ENCODE data around the gene DCANP1. TPM values are rescaled to one million over a fixed set of nuclear protein-coding genes. Genes with fewer than 3 reads are reported as not detected.

DCANP1 gene
- total RNA-seq, 1 experiment from 2014 or later, result not detected

DNA sequence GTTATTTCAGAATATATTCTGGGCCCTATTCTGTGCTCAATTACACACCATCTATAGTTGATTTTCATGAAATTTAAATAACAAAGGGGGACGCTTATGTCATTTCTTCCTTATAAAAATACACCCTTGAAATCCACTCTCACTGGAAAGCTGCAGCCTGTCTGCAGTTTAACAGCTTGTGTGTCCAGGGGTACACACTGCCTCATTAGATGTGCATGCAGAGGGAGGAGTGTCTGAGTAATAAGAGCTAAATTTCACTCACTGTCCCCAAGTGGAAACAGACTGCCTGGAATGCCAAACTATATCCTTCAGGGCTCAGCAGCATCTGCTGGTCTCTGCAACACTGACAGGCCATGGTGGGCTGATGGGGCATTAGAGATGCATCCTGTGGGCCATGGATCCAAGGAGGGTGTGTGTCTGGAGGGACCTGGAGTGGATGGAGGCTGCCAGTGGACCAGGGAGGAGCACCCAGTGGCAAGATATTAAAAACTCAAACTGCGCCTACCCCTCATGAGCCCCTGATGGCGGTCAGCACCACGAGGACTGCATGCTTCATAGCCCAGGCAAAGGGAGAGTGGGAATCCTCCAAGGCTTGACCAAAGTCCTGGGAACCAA, 20.8 kb upstream of the DCANP1 start:
- POLR2A ChIA-PET, result no interaction called here
- BruUV-seq (replicated peaks), result no TSS peak
- DNase-seq, result peak in 1 of 2 experiments; percentile 5
- Histone ChIP-seq H3K36me3 (ENCODE audit: control insufficient read depth, insufficient read depth, low read length) (no peaks in the 10 kb centered on the region), H3K9me3 (no peaks in the 10 kb centered on the region), H3K4me1 (no peaks in the 10 kb centered on the region; the same call in 1 of the 2 replicates), H3K27me3 (replicated peaks; ENCODE audit: control insufficient read depth, insufficient read depth, low read length) (peaks cover 1% of the 10 kb centered on the region), H3K4me3 (ENCODE audit: low read depth, low read length) (no peak overlapping the region)
- Mint-ChIP-seq H3K27me3 (ENCODE audit: insufficient read depth, unreplicated experiment) (peaks cover 18% of the 10 kb centered on the region), H3K9me3 (ENCODE audit: unreplicated experiment) (no peaks in the 10 kb centered on the region), H3K4me3 (ENCODE audit: unreplicated experiment) (no peak overlapping the region), H3K4me1 (ENCODE audit: low read depth, unreplicated experiment) (peaks cover 6% of the 10 kb centered on the region), H3K27ac (ENCODE audit: unreplicated experiment) (no peak overlapping the region), H3K36me3 (ENCODE audit: insufficient read depth, unreplicated experiment) (no peaks in the 10 kb centered on the region)
- TF ChIP-seq, protein P1, sequence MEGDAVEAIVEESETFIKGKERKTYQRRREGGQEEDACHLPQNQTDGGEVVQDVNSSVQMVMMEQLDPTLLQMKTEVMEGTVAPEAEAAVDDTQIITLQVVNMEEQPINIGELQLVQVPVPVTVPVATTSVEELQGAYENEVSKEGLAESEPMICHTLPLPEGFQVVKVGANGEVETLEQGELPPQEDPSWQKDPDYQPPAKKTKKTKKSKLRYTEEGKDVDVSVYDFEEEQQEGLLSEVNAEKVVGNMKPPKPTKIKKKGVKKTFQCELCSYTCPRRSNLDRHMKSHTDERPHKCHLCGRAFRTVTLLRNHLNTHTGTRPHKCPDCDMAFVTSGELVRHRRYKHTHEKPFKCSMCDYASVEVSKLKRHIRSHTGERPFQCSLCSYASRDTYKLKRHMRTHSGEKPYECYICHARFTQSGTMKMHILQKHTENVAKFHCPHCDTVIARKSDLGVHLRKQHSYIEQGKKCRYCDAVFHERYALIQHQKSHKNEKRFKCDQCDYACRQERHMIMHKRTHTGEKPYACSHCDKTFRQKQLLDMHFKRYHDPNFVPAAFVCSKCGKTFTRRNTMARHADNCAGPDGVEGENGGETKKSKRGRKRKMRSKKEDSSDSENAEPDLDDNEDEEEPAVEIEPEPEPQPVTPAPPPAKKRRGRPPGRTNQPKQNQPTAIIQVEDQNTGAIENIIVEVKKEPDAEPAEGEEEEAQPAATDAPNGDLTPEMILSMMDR (IDR thresholded peaks at IDR 0.05; ENCODE audit: insufficient read depth in 1 of 2, low read depth in 1 of 2, low read length in 1 of 2, severe bottlenecking in 1 of 2, unreplicated experiment in 1 of 2), result no peak
- intact Hi-C loops (cut with micrococcal nuclease; ENCODE audit: unreplicated experiment), result loop anchor here (2.0 kb wide), 1 partner anchor 261 kb away; no protein-coding TSS in a partner anchor
- CTCF ChIA-PET, result interaction anchor here (10.6 kb wide), 1 partner anchor 83 kb away, joined by 311 read pairs; no protein-coding TSS in a partner anchor

DNA sequence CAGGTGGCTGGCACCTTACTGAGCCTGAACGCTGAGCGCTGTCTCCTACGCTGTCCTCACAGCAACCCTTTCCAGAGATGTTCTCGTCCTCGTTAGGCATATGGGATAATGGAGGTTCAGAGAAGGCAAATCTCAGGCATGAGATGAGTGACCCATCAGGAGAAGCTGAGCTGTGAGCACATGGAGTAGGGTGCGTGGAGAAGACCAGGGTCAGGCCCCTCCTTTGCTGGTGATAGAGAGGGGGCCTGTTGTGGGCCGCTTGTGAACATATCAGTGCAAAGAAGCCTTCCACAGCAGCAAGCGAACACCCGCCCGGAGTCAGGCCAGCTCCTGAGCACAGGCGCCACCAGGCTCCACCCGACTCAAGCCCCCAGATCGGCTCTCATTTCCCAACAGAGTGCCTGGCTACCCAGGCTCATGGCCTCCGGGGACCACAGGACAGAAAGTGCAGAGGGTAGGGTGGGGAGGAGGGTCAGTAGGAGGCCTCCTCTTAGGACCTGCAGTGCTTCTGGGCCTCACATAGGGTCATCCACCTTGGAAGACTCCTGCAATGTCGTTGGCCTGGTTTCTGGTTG, 20.0 kb upstream of the DCANP1 start:
- TF ChIP-seq, protein P1 (IDR thresholded peaks at IDR 0.05; ENCODE audit: insufficient read depth in 1 of 2, low read depth in 1 of 2, low read length in 1 of 2, severe bottlenecking in 1 of 2, unreplicated experiment in 1 of 2), result no peak
- peaks cover 1% of the 10 kb centered on the region for H3K27me3 ChIP-seq (replicated peaks; ENCODE audit: control insufficient read depth, insufficient read depth, low read length)
- intact Hi-C loops (cut with micrococcal nuclease; ENCODE audit: unreplicated experiment), result loop anchor here (2.0 kb wide), 1 partner anchor 262 kb away; no protein-coding TSS in a partner anchor

DNA sequence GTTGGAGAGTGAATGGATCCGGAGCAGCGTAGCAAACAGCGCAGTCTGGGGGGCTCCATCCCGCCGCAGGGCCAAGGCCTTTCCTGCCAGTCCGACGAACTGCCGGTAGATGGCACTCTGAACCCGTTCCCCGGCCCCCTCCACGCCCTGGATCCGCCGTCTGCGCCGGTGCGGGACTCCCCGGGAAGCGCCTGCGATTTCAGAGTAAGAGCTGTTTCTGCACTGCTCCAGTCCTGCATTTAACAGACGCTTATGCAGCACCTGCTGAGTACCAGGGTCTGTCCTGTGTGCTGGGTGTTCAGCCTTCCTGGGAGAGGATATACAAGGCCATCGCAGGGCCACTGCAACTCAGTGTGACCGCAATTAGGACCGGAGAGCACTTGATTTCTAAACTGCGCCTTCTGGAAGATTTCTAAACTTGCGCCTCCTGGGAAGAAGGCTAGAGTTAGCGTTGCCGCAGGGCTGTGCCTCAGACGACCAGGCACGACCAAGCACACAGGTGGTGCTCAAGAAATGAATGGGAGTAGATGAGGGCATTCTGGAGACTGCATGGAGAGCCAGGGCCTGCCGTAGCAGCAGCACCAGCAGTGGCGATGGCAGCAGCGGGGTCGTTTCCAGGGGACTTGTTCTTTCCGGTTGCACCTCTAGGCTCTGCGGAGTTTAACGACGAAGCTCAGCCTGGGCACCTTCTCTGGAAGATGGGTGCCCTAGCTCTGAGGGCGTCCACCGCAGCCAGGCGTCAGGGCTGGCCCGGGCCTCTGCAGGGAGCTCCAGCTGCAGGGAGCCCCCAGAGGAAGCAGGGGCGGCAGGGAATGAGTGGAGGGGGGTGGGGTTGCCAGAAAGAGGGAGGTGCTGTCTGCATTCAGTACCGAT, 19.3 kb upstream of the DCANP1 start:
- no peaks in the 10 kb centered on the region for H3K36me3 Mint-ChIP-seq (ENCODE audit: insufficient read depth, unreplicated experiment)
- H3K4me1 Mint-ChIP-seq (ENCODE audit: low read depth, unreplicated experiment), result peaks cover 6% of the 10 kb centered on the region
- no peaks in the 10 kb centered on the region; the same call in 1 of the 2 replicates for H3K4me1 ChIP-seq
- peaks cover 18% of the 10 kb centered on the region for H3K27me3 Mint-ChIP-seq (ENCODE audit: insufficient read depth, unreplicated experiment)
- BruUV-seq (replicated peaks), result no TSS peak
- intact Hi-C loops (cut with micrococcal nuclease; ENCODE audit: unreplicated experiment), result loop anchor here (1.0 to 2.0 kb wide), 4 partner anchors 85 to 364 kb away; no protein-coding TSS in a partner anchor
- H3K4me3 Mint-ChIP-seq (ENCODE audit: unreplicated experiment), result no peak overlapping the region
- H3K4me3 ChIP-seq (ENCODE audit: low read depth, low read length), result no peak overlapping the region
- TF ChIP-seq, protein P1 (IDR thresholded peaks at IDR 0.05; ENCODE audit: insufficient read depth in 1 of 2, low read depth in 1 of 2, low read length in 1 of 2, severe bottlenecking in 1 of 2, unreplicated experiment in 1 of 2), result peak; percentile 91 to 97
- H3K27ac Mint-ChIP-seq (ENCODE audit: unreplicated experiment), result no peak overlapping the region
- peak; percentile 77 to 84 for DNase-seq
- ChIA-PET POLR2A (no interaction called here), CTCF (interaction anchor here (0.5 to 10.6 kb wide), 21 partner anchors 9 to 728 kb away, joined by 3 to 311 read pairs (median 4); partner anchors contain the start of gene CAMLG)
- H3K36me3 ChIP-seq (ENCODE audit: control insufficient read depth, insufficient read depth, low read length), result no peaks in the 10 kb centered on the region
- peaks cover 1% of the 10 kb centered on the region for H3K27me3 ChIP-seq (replicated peaks; ENCODE audit: control insufficient read depth, insufficient read depth, low read length)
- no peaks in the 10 kb centered on the region for H3K9me3 ChIP-seq
- H3K9me3 Mint-ChIP-seq (ENCODE audit: unreplicated experiment), result no peaks in the 10 kb centered on the region

More for the DNA sequence above, 20.0 kb upstream of the DCANP1 start:
- H3K36me3 Mint-ChIP-seq (ENCODE audit: insufficient read depth, unreplicated experiment), result no peaks in the 10 kb centered on the region
- Histone ChIP-seq H3K4me3 (ENCODE audit: low read depth, low read length) (no peak overlapping the region), H3K36me3 (ENCODE audit: control insufficient read depth, insufficient read depth, low read length) (no peaks in the 10 kb centered on the region), H3K4me1 (no peaks in the 10 kb centered on the region; the same call in 1 of the 2 replicates), H3K9me3 (no peaks in the 10 kb centered on the region)
- no peak overlapping the region for H3K4me3 Mint-ChIP-seq (ENCODE audit: unreplicated experiment)
- H3K27me3 Mint-ChIP-seq (ENCODE audit: insufficient read depth, unreplicated experiment), result peaks cover 18% of the 10 kb centered on the region
- H3K27ac Mint-ChIP-seq (ENCODE audit: unreplicated experiment), result no peak overlapping the region
- ChIA-PET CTCF (interaction anchor here (1.6 to 10.6 kb wide), 4 partner anchors 21 to 99 kb away, joined by 7 to 311 read pairs (median 36); no protein-coding TSS in a partner anchor), POLR2A (no interaction called here)
- peaks cover 6% of the 10 kb centered on the region for H3K4me1 Mint-ChIP-seq (ENCODE audit: low read depth, unreplicated experiment)
- no TSS peak for BruUV-seq (replicated peaks)
- H3K9me3 Mint-ChIP-seq (ENCODE audit: unreplicated experiment), result no peaks in the 10 kb centered on the region
- peak in 1 of 2 experiments; percentile 25 for DNase-seq
